Activated naive CD4-positive, alpha-beta T cell treated with anti-CD3 and anti-CD28 coated beads, Interleukin-2, amount 10 ng/mL, durations not matched to agents 7 days and 5 days (primary cell): Measurements from ENCODE around the gene RNASET2.
"Not testable (repeated sequence)": the region's sequence is repeated elsewhere in the genome, so short reads cannot be mapped to it uniquely, and the experiment has no call there.

ENCODE experiments used
- CTCF ChIA-PET: fragments of 350-600 bp; sonication (Branson Sonifier 250); formaldehyde crosslinking; loops from one replicate; lab custom pipeline; 2021; ENCODE audit warnings: antibody characterized with exemption; lab: Charles Lee
- DNase-seq: peaks from one replicate; pipeline ENCODE4 v3.0.0-alpha.2; 2020
- H3K27ac Mint-ChIP-seq: one replicate; pipeline ENCODE4 v1.8.0; 2021; ENCODE audit warnings: mild to moderate bottlenecking, moderate library complexity, mixed read lengths
- H3K27me3 Mint-ChIP-seq: one replicate; pipeline ENCODE4 v1.8.0; 2021; ENCODE audit warnings: mild to moderate bottlenecking, mixed read lengths
- H3K36me3 Mint-ChIP-seq: one replicate; pipeline ENCODE4 v1.8.0; 2021; ENCODE audit warnings: mixed read lengths
- H3K4me1 Mint-ChIP-seq: one replicate; pipeline ENCODE4 v1.8.0; 2021; ENCODE audit warnings: mixed read lengths
- H3K4me3 Mint-ChIP-seq: one replicate; pipeline ENCODE4 v1.8.0; 2021; ENCODE audit warnings: mild to moderate bottlenecking, moderate library complexity, mixed read lengths
- H3K9me3 Mint-ChIP-seq: one replicate; pipeline ENCODE4 v1.8.0; 2021; ENCODE audit warnings: mixed read lengths

The RNASET2 gene

GRCh38 chr6:166958926-166959861, 2.8 kb upstream of the RNASET2 start:
- peak overlapping the region; percentile 72 for H3K4me3 Mint-ChIP-seq
- DNase-seq: peak; percentile 74
- H3K36me3 Mint-ChIP-seq: peaks cover 19% of the 10 kb centered on the region
- CTCF ChIA-PET: interaction anchor here (0.7 to 3.5 kb wide), 4 partner anchors 8 to 30 kb away, joined by 3 to 13 read pairs (median 4); no protein-coding TSS in a partner anchor
- peaks cover 6% of the 10 kb centered on the region for H3K27me3 Mint-ChIP-seq
- peak overlapping the region; percentile 99 for H3K27ac Mint-ChIP-seq
- H3K9me3 Mint-ChIP-seq: peaks cover 11% of the 10 kb centered on the region
- peaks cover 60% of the 10 kb centered on the region for H3K4me1 Mint-ChIP-seq

- Mint-ChIP-seq H3K27ac (peak overlapping the region; percentile 99), H3K27me3 (peaks cover 6% of the 10 kb centered on the region), H3K4me1 (peaks cover 71% of the 10 kb centered on the region), H3K36me3 (peaks cover 20% of the 10 kb centered on the region), H3K9me3 (peaks cover 4% of the 10 kb centered on the region), H3K4me3 (peak overlapping the region; percentile 86)
- CTCF ChIA-PET: no interaction called here
- DNase-seq: no peak
Observed at GRCh38 chr6:166957805-166958076, 1.4 kb upstream of the RNASET2 start.

- peak; percentile 78 for DNase-seq
- H3K27me3 Mint-ChIP-seq: peaks cover 6% of the 10 kb centered on the region
- H3K9me3 Mint-ChIP-seq: peaks cover under 1% of the 10 kb centered on the region
- peak overlapping the region; percentile 86 for H3K4me3 Mint-ChIP-seq
- peak overlapping the region; percentile 99 for H3K27ac Mint-ChIP-seq
- CTCF ChIA-PET: interaction anchor here (0.9 kb wide), 1 partner anchor 32 kb away, joined by 10 read pairs; no protein-coding TSS in a partner anchor
- peaks cover 74% of the 10 kb centered on the region for H3K4me1 Mint-ChIP-seq
- H3K36me3 Mint-ChIP-seq: peaks cover 20% of the 10 kb centered on the region
Observed at GRCh38 chr6:166957087-166957804, 896 bp upstream of the RNASET2 start.

- no peak for DNase-seq
- no peaks in the 10 kb centered on the region for H3K9me3 Mint-ChIP-seq
- CTCF ChIA-PET: interaction anchor here (0.8 to 0.9 kb wide), 2 partner anchors 30 to 34 kb away, joined by 3 to 10 read pairs; no protein-coding TSS in a partner anchor
- peaks cover 83% of the 10 kb centered on the region for H3K4me1 Mint-ChIP-seq
- peak overlapping the region; percentile 86 for H3K4me3 Mint-ChIP-seq
- peaks cover 6% of the 10 kb centered on the region for H3K27me3 Mint-ChIP-seq
- peak overlapping the region; percentile 98 for H3K27ac Mint-ChIP-seq
- H3K36me3 Mint-ChIP-seq: peaks cover 29% of the 10 kb centered on the region
Observed at GRCh38 chr6:166955865-166956443, 396 bp downstream of the RNASET2 start.

GRCh38 chr6:166955121-166955864, 1.1 kb downstream of the RNASET2 start:
- Mint-ChIP-seq H3K27ac (peak overlapping the region; percentile 98), H3K27me3 (peaks cover 6% of the 10 kb centered on the region), H3K4me1 (peaks cover 84% of the 10 kb centered on the region), H3K4me3 (peak overlapping the region; percentile 86), H3K36me3 (peaks cover 36% of the 10 kb centered on the region), H3K9me3 (no peaks in the 10 kb centered on the region)
- peak; percentile 53 for DNase-seq
- CTCF ChIA-PET: interaction anchor here (0.8 to 5.4 kb wide), 2 partner anchors 31 to 34 kb away, joined by 3 to 53 read pairs; no protein-coding TSS in a partner anchor

- Mint-ChIP-seq H3K27ac (peak overlapping the region; percentile 98), H3K4me1 (peaks cover 83% of the 10 kb centered on the region), H3K27me3 (peaks cover 6% of the 10 kb centered on the region), H3K4me3 (peak overlapping the region; percentile 86), H3K36me3 (peaks cover 42% of the 10 kb centered on the region), H3K9me3 (no peaks in the 10 kb centered on the region)
- DNase-seq: no peak
- CTCF ChIA-PET: interaction anchor here (1.1 to 5.4 kb wide), 4 partner anchors 10 to 179 kb away, joined by 4 to 53 read pairs (median 6); no protein-coding TSS in a partner anchor
Observed at GRCh38 chr6:166954118-166954713, 2.1 kb downstream of the RNASET2 start.

- Mint-ChIP-seq H3K27ac (peak overlapping the region; percentile 98), H3K4me1 (peaks cover 73% of the 10 kb centered on the region), H3K36me3 (peaks cover 45% of the 10 kb centered on the region), H3K4me3 (peak overlapping the region; percentile 55), H3K9me3 (no peaks in the 10 kb centered on the region), H3K27me3 (peaks cover 6% of the 10 kb centered on the region)
- peak; percentile 56 for DNase-seq
- CTCF ChIA-PET: interaction anchor here (0.9 to 5.4 kb wide), 11 partner anchors 9 to 178 kb away, joined by 3 to 53 read pairs (median 4); partner anchors contain the start of gene CEP43
Observed at GRCh38 chr6:166952567-166953486, 3.5 kb downstream of the RNASET2 start.

GRCh38 chr6:166952121-166952520, 4.2 kb downstream of the RNASET2 start:
- CTCF ChIA-PET: interaction anchor here (0.7 to 5.4 kb wide), 10 partner anchors 8 to 166 kb away, joined by 3 to 53 read pairs (median 4); no protein-coding TSS in a partner anchor
- DNase-seq: no peak
- Mint-ChIP-seq H3K4me3 (peak overlapping the region; percentile 55), H3K36me3 (peaks cover 52% of the 10 kb centered on the region), H3K4me1 (peaks cover 71% of the 10 kb centered on the region), H3K9me3 (no peaks in the 10 kb centered on the region), H3K27ac (peak overlapping the region; percentile 98), H3K27me3 (peaks cover 6% of the 10 kb centered on the region)

GRCh38 chr6:166951670-166952060, 4.7 kb downstream of the RNASET2 start:
- Mint-ChIP-seq H3K27ac (peak overlapping the region; percentile 98), H3K4me3 (peak overlapping the region; percentile 63), H3K4me1 (peaks cover 71% of the 10 kb centered on the region), H3K27me3 (peaks cover 6% of the 10 kb centered on the region), H3K36me3 (peaks cover 56% of the 10 kb centered on the region), H3K9me3 (no peaks in the 10 kb centered on the region)
- CTCF ChIA-PET: interaction anchor here (0.6 to 5.4 kb wide), 11 partner anchors 8 to 166 kb away, joined by 3 to 53 read pairs (median 4); no protein-coding TSS in a partner anchor
- DNase-seq: no peak

- H3K27me3 Mint-ChIP-seq, H3K9me3 Mint-ChIP-seq: not testable (repeated sequence)
- peaks cover 61% of the 10 kb centered on the region for H3K36me3 Mint-ChIP-seq
- peak overlapping the region; percentile 63 for H3K4me3 Mint-ChIP-seq
- H3K27ac Mint-ChIP-seq: peak overlapping the region; percentile 98
- CTCF ChIA-PET: interaction anchor here (0.6 to 5.4 kb wide), 13 partner anchors 8 to 165 kb away, joined by 3 to 53 read pairs (median 4); no protein-coding TSS in a partner anchor
- peaks cover 71% of the 10 kb centered on the region for H3K4me1 Mint-ChIP-seq
- DNase-seq: peak; percentile 86
Observed at GRCh38 chr6:166950892-166951669, 5.3 kb downstream of the RNASET2 start.

GRCh38 chr6:166950443-166950821, 5.9 kb downstream of the RNASET2 start:
- DNase-seq: peak; percentile 38
- Mint-ChIP-seq H3K27me3 (peaks cover 4% of the 10 kb centered on the region), H3K9me3 (no peaks in the 10 kb centered on the region), H3K4me3 (peak overlapping the region; percentile 63), H3K27ac (peak overlapping the region; percentile 98), H3K4me1 (peaks cover 70% of the 10 kb centered on the region), H3K36me3 (peaks cover 65% of the 10 kb centered on the region)
- CTCF ChIA-PET: interaction anchor here (3.5 to 5.4 kb wide), 2 partner anchors 39 to 163 kb away, joined by 11 to 53 read pairs; no protein-coding TSS in a partner anchor
